AG09319 (cell line): Measurements from ENCODE around the gene PPP1R37.

Experiments
- DNase-seq: peaks from one replicate; pipeline ENCODE4 v3.0.0-alpha.2; 2010; ENCODE audit warnings: low read depth; ENCODE audit errors: extremely low read depth
- TF ChIP-seq, protein P1 (sequence below): IDR thresholded peaks from 2 replicates; pipeline ENCODE4 v1.5.1; 2011; ENCODE audit warnings: low read depth, mild to moderate bottlenecking, inconsistent platforms, low read length, moderate library complexity

The PPP1R37 gene

GRCh38 chr19:45128146-45128545 is 35.2 kb downstream of the PPP1R37 start:
- TF ChIP-seq, protein P1, sequence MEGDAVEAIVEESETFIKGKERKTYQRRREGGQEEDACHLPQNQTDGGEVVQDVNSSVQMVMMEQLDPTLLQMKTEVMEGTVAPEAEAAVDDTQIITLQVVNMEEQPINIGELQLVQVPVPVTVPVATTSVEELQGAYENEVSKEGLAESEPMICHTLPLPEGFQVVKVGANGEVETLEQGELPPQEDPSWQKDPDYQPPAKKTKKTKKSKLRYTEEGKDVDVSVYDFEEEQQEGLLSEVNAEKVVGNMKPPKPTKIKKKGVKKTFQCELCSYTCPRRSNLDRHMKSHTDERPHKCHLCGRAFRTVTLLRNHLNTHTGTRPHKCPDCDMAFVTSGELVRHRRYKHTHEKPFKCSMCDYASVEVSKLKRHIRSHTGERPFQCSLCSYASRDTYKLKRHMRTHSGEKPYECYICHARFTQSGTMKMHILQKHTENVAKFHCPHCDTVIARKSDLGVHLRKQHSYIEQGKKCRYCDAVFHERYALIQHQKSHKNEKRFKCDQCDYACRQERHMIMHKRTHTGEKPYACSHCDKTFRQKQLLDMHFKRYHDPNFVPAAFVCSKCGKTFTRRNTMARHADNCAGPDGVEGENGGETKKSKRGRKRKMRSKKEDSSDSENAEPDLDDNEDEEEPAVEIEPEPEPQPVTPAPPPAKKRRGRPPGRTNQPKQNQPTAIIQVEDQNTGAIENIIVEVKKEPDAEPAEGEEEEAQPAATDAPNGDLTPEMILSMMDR: no peak
- no peak for DNase-seq

GRCh38 chr19:45128806-45129205 is 35.8 kb downstream of the PPP1R37 start:
- TF ChIP-seq, protein P1: no peak
- DNase-seq: no peak

- TF ChIP-seq, protein P1: no peak
- no peak for DNase-seq
Measured at GRCh38 chr19:45130236-45130635, 37.3 kb downstream of the PPP1R37 start.

DNA sequence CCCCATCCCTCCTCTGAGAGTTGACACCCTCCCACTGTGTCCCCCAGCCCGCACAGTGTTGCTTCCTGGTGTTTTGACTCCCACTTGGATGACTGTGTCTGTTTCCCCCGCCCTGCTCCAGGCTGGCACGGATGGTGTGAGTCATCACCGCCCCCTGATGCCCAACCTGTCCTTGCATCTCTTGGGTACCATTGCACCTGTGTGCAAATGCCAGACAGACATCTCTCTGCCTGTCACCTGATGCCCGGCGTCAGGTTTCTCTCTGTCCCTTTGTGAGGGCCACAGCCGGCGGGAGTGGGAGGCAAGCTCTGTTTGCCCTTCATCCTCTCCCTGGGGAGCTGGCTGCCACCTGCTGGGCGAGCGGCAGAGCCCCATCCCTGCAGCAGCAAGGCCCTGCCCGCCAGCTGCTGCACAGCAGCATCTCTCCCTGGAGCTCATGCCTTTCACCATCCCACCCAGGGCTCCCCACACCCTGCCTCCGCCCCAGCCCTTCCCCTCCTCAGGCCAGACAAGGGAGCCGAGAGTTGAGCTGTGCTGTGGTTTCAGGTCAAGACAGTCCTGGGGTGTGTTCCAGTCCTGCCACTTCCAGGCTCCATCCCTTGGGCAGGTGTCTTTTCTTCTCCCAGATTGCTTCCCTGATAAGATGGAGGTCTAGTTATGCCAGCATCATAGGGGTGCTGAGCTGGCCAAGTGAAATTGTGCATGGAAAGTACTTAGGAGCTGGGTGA is 38.1 kb downstream of the PPP1R37 start:
- TF ChIP-seq, protein P1: no peak; the same call in 1 of the 2 replicates
- DNase-seq: no peak

- no peak for DNase-seq
- TF ChIP-seq, protein P1: no peak
Measured at GRCh38 chr19:45133661-45134060, 40.7 kb downstream of the PPP1R37 start.

DNA sequence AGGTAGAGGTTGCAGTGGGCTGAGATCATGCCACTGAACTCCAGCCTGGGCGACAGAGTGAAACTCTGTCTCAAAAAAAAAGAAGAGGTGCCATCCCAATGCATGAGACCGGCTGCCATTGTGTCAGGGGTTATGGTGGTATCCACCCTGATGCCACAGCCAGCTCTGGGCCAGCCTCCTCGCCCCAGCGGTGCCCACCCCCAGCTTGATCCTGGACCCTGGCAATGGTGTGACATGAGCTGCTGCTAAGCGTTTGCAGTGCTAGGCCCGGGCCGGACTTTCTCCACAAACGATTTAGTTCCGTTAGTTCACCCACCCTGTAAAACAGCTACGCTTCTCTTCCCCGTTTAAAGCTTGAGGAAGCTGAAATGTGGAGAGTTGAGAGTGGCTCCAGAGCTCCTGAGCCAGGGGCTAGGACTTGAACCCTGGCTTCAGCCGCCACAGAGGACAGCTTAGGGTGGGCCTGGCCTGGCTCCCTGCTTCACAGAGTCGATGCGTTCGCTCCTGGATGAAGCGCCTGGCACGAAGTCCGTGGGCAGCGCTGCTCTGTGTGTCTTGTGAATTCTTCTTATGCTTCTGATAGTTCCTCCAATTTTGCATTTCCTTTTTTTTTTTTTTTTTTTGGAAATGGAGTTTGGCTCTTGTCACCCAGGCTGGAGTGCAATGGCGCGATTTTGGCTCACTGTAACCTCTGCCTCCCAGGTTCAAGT is 42.4 kb downstream of the PPP1R37 start:
- DNase-seq: no peak
- TF ChIP-seq, protein P1: no peak

- TF ChIP-seq, protein P1: no peak
- DNase-seq: no peak
Measured at GRCh38 chr19:45136507-45137178, 43.7 kb downstream of the PPP1R37 start.
